Suprapubic skin (tissue), 4 donors: ENCODE results near the gene C9orf72.

Source experiments
- EP300 ChIP-seq: sonication (generic); formaldehyde crosslinking; IDR thresholded peaks from one replicate; pipeline ENCODE4 v1.6.1; 2017; ENCODE audit warnings: antibody characterized with exemption
- POLR2AphosphoS5 ChIP-seq, 3 donors: sonication (generic); formaldehyde crosslinking; IDR thresholded peaks; one replicate each; pipeline ENCODE4 v1.6.1; 2017; ENCODE audit warnings: antibody characterized with exemption in 3 of 3
- TF ChIP-seq, protein P1 (sequence below), 2 donors: fragments of 200-600 bp in 1 of 2; fragments of 450-650 bp in 1 of 2; sonication (generic) in 1 of 2; IDR thresholded peaks; one replicate each; pipeline ENCODE4 v1.5.1; 2016 to 2019; ENCODE audit warnings: antibody characterized with exemption in 2 of 2, mild to moderate bottlenecking in 1 of 2, moderate library complexity in 1 of 2

DNA sequence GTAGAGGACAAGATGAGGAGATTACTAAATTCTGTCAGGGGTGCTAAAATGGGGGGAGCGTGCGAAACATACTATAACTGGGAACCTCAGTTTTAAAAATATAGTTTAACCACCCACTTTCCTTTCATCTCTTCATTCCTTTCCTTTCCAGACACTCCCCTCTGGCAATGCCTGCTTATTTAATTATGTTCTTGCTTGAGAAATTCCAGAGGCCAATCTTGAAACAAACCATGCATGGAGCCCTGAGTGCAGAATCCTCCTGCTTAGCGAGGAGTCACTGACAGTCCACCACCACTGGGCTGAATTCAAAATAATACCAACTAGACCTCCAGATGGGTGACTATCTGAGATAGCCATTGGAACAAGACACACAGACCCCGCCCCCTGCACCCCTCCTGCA, 29.7 kb upstream of the C9orf72 start:
- TF ChIP-seq, protein P1, sequence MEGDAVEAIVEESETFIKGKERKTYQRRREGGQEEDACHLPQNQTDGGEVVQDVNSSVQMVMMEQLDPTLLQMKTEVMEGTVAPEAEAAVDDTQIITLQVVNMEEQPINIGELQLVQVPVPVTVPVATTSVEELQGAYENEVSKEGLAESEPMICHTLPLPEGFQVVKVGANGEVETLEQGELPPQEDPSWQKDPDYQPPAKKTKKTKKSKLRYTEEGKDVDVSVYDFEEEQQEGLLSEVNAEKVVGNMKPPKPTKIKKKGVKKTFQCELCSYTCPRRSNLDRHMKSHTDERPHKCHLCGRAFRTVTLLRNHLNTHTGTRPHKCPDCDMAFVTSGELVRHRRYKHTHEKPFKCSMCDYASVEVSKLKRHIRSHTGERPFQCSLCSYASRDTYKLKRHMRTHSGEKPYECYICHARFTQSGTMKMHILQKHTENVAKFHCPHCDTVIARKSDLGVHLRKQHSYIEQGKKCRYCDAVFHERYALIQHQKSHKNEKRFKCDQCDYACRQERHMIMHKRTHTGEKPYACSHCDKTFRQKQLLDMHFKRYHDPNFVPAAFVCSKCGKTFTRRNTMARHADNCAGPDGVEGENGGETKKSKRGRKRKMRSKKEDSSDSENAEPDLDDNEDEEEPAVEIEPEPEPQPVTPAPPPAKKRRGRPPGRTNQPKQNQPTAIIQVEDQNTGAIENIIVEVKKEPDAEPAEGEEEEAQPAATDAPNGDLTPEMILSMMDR (IDR thresholded peaks at IDR 0.05): no peak
- TF ChIP-seq POLR2AphosphoS5 (IDR thresholded peaks at IDR 0.05): no peak
- TF ChIP-seq EP300: no peak
